ENCODE measurements around the gene DPYSL4.
A peak's percentile ranks its signal among the peaks of the same experiment; 100 is the strongest.
"Not testable (repeated sequence)": the region's sequence is repeated elsewhere in the genome, so short reads cannot be mapped to it uniquely, and the experiment has no call there.

The DPYSL4 gene

GRCh38 chr10:132209130-132209529 lies 22.4 kb downstream of the DPYSL4 start:
- DNase-seq = no peak

GRCh38 chr10:132209978-132210530 lies 23.3 kb downstream of the DPYSL4 start:
- no peak for DNase-seq

- no peak for DNase-seq
These were observed 24.0 kb downstream of the DPYSL4 start for GRCh38 chr10:132210766-132211165.

- no peak for DNase-seq
These were observed 24.5 kb downstream of the DPYSL4 start for GRCh38 chr10:132211246-132211645.

GRCh38 chr10:132212816-132213215 lies 26.1 kb downstream of the DPYSL4 start:
- DNase-seq = no peak

- DNase-seq = no peak
These were observed 27.2 kb downstream of the DPYSL4 start for GRCh38 chr10:132213917-132214316.

GRCh38 chr10:132216441-132216840 lies 29.7 kb downstream of the DPYSL4 start:
- DNase-seq = not testable (repeated sequence)

GRCh38 chr10:132219486-132219885 lies 32.7 kb downstream of the DPYSL4 start:
- DNase-seq = no peak

- no peak for DNase-seq
These were observed 33.3 kb downstream of the DPYSL4 start for GRCh38 chr10:132220061-132220460.

GRCh38 chr10:132220996-132221395 lies 34.2 kb downstream of the DPYSL4 start:
- DNase-seq = not testable (repeated sequence)

- DNase-seq = no peak
These were observed 36.0 kb downstream of the DPYSL4 start for GRCh38 chr10:132222726-132223125.

GRCh38 chr10:132223156-132223590 lies 36.4 kb downstream of the DPYSL4 start:
- peak; percentile 83 for DNase-seq

GRCh38 chr10:132223611-132224342 lies 37.0 kb downstream of the DPYSL4 start:
- DNase-seq = no peak

GRCh38 chr10:132224343-132225072 lies 37.8 kb downstream of the DPYSL4 start:
- no peak for DNase-seq

GRCh38 chr10:132225073-132225848 lies 38.5 kb downstream of the DPYSL4 start:
- no peak for DNase-seq

- DNase-seq = no peak
These were observed 39.1 kb downstream of the DPYSL4 start for GRCh38 chr10:132225849-132226205.

GRCh38 chr10:132226586-132227405 lies 40.0 kb downstream of the DPYSL4 start:
- no peak for DNase-seq

GRCh38 chr10:132227851-132228390 lies 41.2 kb downstream of the DPYSL4 start:
- DNase-seq = no peak

GRCh38 chr10:132228616-132229015 lies 41.9 kb downstream of the DPYSL4 start:
- DNase-seq = no peak

GRCh38 chr10:132229096-132229495 lies 42.3 kb downstream of the DPYSL4 start:
- no peak for DNase-seq

GRCh38 chr10:132229834-132230556 lies 43.2 kb downstream of the DPYSL4 start:
- no peak for DNase-seq
